Body of pancreas (tissue), 4 donors: Measurements from ENCODE around the gene TMEM40.

Experiments
- POLR2A ChIP-seq, 3 donors: fragments of 450-650 bp; IDR thresholded peaks; one replicate each; pipeline ENCODE4 v1.6.1; 2016; ENCODE audit warnings: antibody characterized with exemption in 3 of 3, mild to moderate bottlenecking in 2 of 3
- TF ChIP-seq, protein P1 (sequence below), 7 experiments: fragments of 450-650 bp in 4 of 7; fragments of 200-600 bp in 3 of 7; sonication (generic) in 3 of 7; IDR thresholded peaks; one replicate each; pipeline ENCODE4 v1.5.1; 2016 to 2019; ENCODE audit warnings: antibody characterized with exemption in 7 of 7

DNA sequence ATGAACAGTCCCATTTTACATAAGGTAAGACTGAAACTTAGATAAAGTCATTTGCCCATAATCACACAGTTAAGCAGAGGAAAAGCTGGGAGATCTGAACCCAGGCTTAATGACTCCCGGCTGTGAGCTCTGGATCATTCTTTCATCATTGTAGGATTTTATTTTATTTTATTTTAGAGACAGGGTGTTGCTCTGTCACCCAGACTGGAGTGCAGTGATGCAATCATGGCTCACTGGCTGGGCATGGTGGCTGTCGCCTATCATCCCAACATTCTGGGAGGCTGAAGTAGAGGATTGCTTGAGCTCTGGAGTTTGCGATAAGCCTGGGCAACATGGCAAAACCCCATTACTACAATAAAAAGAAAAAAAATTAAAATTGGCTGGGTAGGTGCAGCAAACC is 63.9 kb downstream of the TMEM40 start:
- TF ChIP-seq, protein P1, sequence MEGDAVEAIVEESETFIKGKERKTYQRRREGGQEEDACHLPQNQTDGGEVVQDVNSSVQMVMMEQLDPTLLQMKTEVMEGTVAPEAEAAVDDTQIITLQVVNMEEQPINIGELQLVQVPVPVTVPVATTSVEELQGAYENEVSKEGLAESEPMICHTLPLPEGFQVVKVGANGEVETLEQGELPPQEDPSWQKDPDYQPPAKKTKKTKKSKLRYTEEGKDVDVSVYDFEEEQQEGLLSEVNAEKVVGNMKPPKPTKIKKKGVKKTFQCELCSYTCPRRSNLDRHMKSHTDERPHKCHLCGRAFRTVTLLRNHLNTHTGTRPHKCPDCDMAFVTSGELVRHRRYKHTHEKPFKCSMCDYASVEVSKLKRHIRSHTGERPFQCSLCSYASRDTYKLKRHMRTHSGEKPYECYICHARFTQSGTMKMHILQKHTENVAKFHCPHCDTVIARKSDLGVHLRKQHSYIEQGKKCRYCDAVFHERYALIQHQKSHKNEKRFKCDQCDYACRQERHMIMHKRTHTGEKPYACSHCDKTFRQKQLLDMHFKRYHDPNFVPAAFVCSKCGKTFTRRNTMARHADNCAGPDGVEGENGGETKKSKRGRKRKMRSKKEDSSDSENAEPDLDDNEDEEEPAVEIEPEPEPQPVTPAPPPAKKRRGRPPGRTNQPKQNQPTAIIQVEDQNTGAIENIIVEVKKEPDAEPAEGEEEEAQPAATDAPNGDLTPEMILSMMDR (IDR thresholded peaks at IDR 0.05), result no peak
- no peak for TF ChIP-seq POLR2A (IDR thresholded peaks at IDR 0.05)
